ENCODE data around the gene EEPD1.
"Not testable (repeated sequence)": the region's sequence is repeated elsewhere in the genome, so short reads cannot be mapped to it uniquely, and the experiment has no call there.

DNA sequence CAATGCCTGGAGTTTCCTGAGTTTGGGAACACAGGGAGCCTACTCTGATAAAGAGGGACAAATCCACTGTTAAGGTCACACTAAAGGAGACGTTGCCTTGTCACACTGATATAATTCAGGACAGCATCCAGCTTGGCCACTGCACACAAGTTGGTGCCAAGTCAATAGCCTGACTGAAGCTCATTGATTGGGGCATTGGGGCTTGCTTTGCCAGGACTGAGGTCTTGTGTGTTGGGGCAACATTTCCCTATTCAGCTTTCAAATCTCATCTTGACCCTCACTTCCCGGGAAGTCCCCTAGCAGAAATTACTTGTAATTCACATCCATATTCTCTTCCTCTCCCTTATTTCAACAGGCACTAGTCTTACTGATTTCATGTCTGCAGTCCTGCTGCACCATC is 3.8 kb upstream of the EEPD1 start:
- not testable (repeated sequence) for TF ChIP-seq POLR2AphosphoS5 (IDR thresholded peaks at IDR 0.05)
- TF ChIP-seq, protein P1, sequence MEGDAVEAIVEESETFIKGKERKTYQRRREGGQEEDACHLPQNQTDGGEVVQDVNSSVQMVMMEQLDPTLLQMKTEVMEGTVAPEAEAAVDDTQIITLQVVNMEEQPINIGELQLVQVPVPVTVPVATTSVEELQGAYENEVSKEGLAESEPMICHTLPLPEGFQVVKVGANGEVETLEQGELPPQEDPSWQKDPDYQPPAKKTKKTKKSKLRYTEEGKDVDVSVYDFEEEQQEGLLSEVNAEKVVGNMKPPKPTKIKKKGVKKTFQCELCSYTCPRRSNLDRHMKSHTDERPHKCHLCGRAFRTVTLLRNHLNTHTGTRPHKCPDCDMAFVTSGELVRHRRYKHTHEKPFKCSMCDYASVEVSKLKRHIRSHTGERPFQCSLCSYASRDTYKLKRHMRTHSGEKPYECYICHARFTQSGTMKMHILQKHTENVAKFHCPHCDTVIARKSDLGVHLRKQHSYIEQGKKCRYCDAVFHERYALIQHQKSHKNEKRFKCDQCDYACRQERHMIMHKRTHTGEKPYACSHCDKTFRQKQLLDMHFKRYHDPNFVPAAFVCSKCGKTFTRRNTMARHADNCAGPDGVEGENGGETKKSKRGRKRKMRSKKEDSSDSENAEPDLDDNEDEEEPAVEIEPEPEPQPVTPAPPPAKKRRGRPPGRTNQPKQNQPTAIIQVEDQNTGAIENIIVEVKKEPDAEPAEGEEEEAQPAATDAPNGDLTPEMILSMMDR (IDR thresholded peaks at IDR 0.05) = not testable (repeated sequence)
